NB4 (cell line): Measurements from ENCODE around the gene MGLL.

Source experiments
- DNase-seq: peaks from one replicate; pipeline ENCODE4 v3.0.0; 2010; ENCODE audit warnings: low read depth
- H3K4me3 ChIP-seq: one replicate; pipeline ENCODE4 v1.5.1; 2011; ENCODE audit warnings: mild to moderate bottlenecking, low read depth, low read length, moderate library complexity
- CTCF ChIP-seq: IDR thresholded peaks from one replicate; pipeline ENCODE4 v1.5.1; 2012; ENCODE audit warnings: low read depth, low read length
- MYC ChIP-seq: IDR thresholded peaks from 2 replicates; pipeline ENCODE4 v1.6.1; 2011; ENCODE audit warnings: low read depth, low read length
- POLR2A ChIP-seq: IDR thresholded peaks from 2 replicates; pipeline ENCODE4 v1.6.1; 2011; ENCODE audit warnings: mild to moderate bottlenecking; ENCODE audit not compliant: insufficient read length; ENCODE audit errors: extremely low read depth
- TF ChIP-seq, protein P1 (sequence below): IDR thresholded peaks from 2 replicates; pipeline ENCODE4 v1.6.1; 2011; ENCODE audit warnings: low read depth, low read length

Gene MGLL

DNA sequence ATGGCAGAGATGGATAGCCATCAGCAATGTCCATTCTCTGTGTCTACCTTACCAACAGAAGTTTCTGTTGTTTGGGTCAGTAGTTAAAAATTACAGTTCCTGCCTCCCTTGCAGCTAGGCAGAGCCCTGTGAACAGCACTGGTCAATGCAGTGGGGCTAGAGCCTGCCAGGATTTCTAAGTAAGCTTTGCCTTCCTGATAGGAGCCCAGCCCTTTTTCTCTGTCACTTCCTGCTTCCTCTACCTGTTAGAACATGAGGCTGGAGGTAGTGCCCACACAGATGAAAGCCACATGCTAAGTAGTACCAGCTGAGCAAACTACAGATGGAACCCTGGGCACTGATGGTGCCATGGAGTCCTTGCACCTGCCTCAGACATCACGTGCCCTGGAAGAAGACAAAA is 45.0 kb downstream of the MGLL start:
- DNase-seq, result no peak
- TF ChIP-seq MYC, result no peak
- TF ChIP-seq, protein P1, sequence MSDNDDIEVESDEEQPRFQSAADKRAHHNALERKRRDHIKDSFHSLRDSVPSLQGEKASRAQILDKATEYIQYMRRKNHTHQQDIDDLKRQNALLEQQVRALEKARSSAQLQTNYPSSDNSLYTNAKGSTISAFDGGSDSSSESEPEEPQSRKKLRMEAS, result no peak
- TF ChIP-seq CTCF, result no peak
- TF ChIP-seq POLR2A, result no peak
- H3K4me3 ChIP-seq, result no peak overlapping the region

DNA sequence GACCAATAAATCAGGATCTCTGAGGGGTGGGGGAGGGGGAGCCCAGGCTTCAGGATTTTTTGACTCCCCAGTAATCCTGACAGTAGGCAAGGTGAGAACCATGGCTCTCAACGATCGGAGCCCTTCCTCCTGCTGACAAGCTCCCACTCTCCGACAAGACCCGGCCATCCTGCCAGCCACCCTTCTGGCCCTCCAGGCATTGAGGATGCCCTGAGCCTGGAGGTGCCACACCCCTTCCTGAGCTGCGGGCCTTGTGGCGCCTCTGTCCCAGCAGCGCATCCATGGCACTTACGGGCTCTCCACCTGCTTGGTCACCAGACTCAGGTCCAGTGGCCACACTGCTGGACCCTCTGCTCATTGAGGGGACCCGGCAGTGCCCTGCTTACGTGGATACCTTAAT is 46.0 kb downstream of the MGLL start:
- TF ChIP-seq MYC (no peak), POLR2A (no peak), CTCF (no peak)
- TF ChIP-seq, protein P1, result no peak
- DNase-seq, result no peak
- no peak overlapping the region for H3K4me3 ChIP-seq

- DNase-seq, result peak; percentile 42
- no peak for TF ChIP-seq POLR2A
- TF ChIP-seq, protein P1, result 0 out of 2 replicates have a peak, but pooled peaks have one; percentile 10
- H3K4me3 ChIP-seq, result no peak overlapping the region
Measured at GRCh38 chr3:127775398-127776109, 46.8 kb downstream of the MGLL start.

DNA sequence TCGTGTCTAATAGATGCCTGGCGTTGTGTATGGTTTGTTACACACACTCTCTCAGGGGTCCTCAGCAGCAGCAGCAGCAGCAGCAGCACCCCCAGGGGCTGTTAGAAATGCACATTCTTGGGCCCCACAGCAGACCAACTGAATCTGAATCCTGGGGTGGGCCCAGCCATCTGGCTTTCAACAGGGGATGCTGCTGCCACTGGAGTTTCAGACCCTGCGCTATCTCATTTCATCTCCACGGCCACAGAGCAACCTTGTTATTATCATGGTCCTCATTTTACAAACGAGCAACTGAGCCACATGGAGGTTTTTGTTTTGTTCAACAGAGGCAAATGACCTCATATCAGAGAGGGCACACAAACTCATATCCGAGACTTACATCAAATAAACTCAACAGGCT is 47.7 kb downstream of the MGLL start:
- no peak for DNase-seq
- TF ChIP-seq, protein P1, result no peak
- TF ChIP-seq POLR2A, result no peak
- TF ChIP-seq CTCF, result no peak
- TF ChIP-seq MYC, result no peak
- no peak overlapping the region for H3K4me3 ChIP-seq

- TF ChIP-seq CTCF (no peak), MYC (no peak)
- TF ChIP-seq, protein P1, result no peak
- H3K4me3 ChIP-seq, result no peak overlapping the region
- no peak for DNase-seq
Measured at GRCh38 chr3:127773752-127774395, 48.4 kb downstream of the MGLL start.

DNA sequence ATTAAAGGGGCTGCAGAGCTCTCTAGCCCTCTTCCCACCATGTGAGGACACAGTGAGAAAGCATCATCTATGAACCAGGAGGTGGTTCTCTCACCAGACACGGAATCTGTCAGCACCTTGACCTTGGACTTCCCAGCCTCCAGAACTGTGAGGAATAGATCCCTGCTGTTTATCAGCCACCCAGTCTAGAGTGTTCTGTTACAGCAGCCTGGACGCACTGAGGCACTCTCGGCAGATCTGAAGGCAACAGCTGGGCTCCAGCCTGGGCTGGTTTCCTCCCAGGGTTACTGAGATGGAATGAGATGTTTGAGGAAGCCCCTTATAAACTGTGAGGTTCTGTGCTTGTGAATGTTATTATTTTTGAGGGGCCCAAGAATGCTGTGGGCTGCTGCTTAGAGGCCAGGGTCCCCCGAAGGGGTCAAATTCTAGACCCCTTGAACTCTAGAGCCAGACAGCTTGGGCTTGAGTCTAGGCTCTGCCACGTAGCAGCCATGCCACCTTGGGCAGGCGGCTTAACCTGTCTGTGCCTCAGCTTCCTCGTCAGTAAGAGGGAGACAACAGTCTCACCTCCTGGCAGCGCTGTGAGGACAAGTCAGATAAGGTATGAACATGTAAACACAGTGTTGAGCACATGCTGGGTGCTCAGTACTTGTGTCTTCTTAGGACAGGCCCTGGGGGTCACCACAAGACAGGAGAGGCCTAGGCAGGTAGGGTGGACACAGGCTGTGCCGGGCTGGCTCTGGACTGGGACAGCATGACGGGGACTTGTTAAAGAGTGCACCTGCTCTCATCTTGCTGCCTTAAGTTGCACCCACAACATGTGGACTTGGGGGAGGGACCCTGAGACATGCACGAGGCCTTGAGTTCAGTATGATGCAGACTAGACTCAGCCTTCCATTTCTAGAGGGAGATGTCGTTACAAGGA is 49.2 kb downstream of the MGLL start:
- no peak overlapping the region for H3K4me3 ChIP-seq
- no peak for TF ChIP-seq CTCF
- TF ChIP-seq, protein P1, result no peak
- no peak for TF ChIP-seq POLR2A
- no peak for TF ChIP-seq MYC
- no peak for DNase-seq
